ENCODE data around the gene CAMKMT. TPM values are rescaled to one million over a fixed set of nuclear protein-coding genes. Genes with fewer than 3 reads are reported as not detected.
A peak's percentile ranks its signal among the peaks of the same experiment; 100 is the strongest.

CAMKMT gene
- total RNA-seq, 4 donors from 2014 or later = 2.6 to 9.5 (median 5.2) TPM

- in situ Hi-C loops (cut with MboI; ENCODE audit: low sequenced_read_pairs in 4 of 4) = no loop called here
Observed at GRCh38 chr2:44335806-44336538, 25.8 kb upstream of the CAMKMT start.

GRCh38 chr2:44342854-44343253, 18.9 kb upstream of the CAMKMT start:
- H3K27ac ChIP-seq = no peak overlapping the region
- in situ Hi-C loops (cut with MboI; ENCODE audit: low sequenced_read_pairs in 4 of 4) = no loop called here
- H3K4me3 ChIP-seq = no peak overlapping the region
- ATAC-seq (peak in 1 of 2 donors; percentile 44), DNase-seq (no peak)
- no peaks in the 10 kb centered on the region for H3K27me3 ChIP-seq
- intact Hi-C loops (cut with DNase I; ENCODE audit: low total_unique reads) = loop anchor here (5.0 kb wide), 1 partner anchor 301 kb away; no protein-coding TSS in a partner anchor
- peaks cover 4 to 7% of the 10 kb centered on the region in 2 donors for H3K4me1 ChIP-seq
- no peaks in the 10 kb centered on the region for H3K9me3 ChIP-seq
- peaks cover 0 to 58% of the 10 kb centered on the region in 2 donors for H3K36me3 ChIP-seq
- TF ChIP-seq CTCF (IDR thresholded peaks at IDR 0.05 in 4 of 5, conservative IDR thresholded peaks at IDR 0.05 in 1 of 5) (peak in 3 of 5 experiments; percentile 20 to 29 (median 27)), POLR2A (IDR thresholded peaks at IDR 0.05) (no peak)

More at GRCh38 chr2:44335806-44336538, 25.8 kb upstream of the CAMKMT start:
- Histone ChIP-seq H3K4me3 (no peak overlapping the region), H3K36me3 (peaks cover 3 to 73% of the 10 kb centered on the region in 2 donors), H3K27me3 (no peaks in the 10 kb centered on the region), H3K27ac (no peak overlapping the region), H3K9me3 (no peaks in the 10 kb centered on the region), H3K4me1 (peaks cover 0 to 11% of the 10 kb centered on the region in 2 donors)
- no peak for ATAC-seq
- no peak for DNase-seq
- TF ChIP-seq POLR2A (IDR thresholded peaks at IDR 0.05) (no peak), CTCF (IDR thresholded peaks at IDR 0.05 in 4 of 5, conservative IDR thresholded peaks at IDR 0.05 in 1 of 5) (no peak)
- intact Hi-C loops (cut with DNase I; ENCODE audit: low total_unique reads) = no loop called here

GRCh38 chr2:44347526-44347925, 14.2 kb upstream of the CAMKMT start:
- peaks cover 41% of the 10 kb centered on the region in 2 donors for H3K4me1 ChIP-seq
- H3K9me3 ChIP-seq = no peaks in the 10 kb centered on the region
- ATAC-seq (no peak), DNase-seq (no peak)
- intact Hi-C loops (cut with DNase I; ENCODE audit: low total_unique reads) (no loop called here), in situ Hi-C loops (cut with MboI; ENCODE audit: low sequenced_read_pairs in 4 of 4) (no loop called here)
- no peak overlapping the region for H3K4me3 ChIP-seq
- H3K36me3 ChIP-seq = peaks cover 0 to 12% of the 10 kb centered on the region in 2 donors
- no peak overlapping the region for H3K27ac ChIP-seq
- H3K27me3 ChIP-seq = no peaks in the 10 kb centered on the region
- TF ChIP-seq CTCF (IDR thresholded peaks at IDR 0.05 in 4 of 5, conservative IDR thresholded peaks at IDR 0.05 in 1 of 5) (no peak), POLR2A (IDR thresholded peaks at IDR 0.05) (no peak)

GRCh38 chr2:44348400-44348799, 13.3 kb upstream of the CAMKMT start:
- no peak overlapping the region for H3K4me3 ChIP-seq
- peaks cover 0 to 12% of the 10 kb centered on the region in 2 donors for H3K36me3 ChIP-seq
- in situ Hi-C loops (cut with MboI; ENCODE audit: low sequenced_read_pairs in 4 of 4) (no loop called here), intact Hi-C loops (cut with DNase I; ENCODE audit: low total_unique reads) (no loop called here)
- ATAC-seq (no peak), DNase-seq (no peak)
- H3K9me3 ChIP-seq = no peaks in the 10 kb centered on the region
- TF ChIP-seq CTCF (IDR thresholded peaks at IDR 0.05 in 4 of 5, conservative IDR thresholded peaks at IDR 0.05 in 1 of 5) = no peak
- no peak for TF ChIP-seq POLR2A (IDR thresholded peaks at IDR 0.05)
- peaks cover 41 to 45% of the 10 kb centered on the region in 2 donors for H3K4me1 ChIP-seq
- peak overlapping the region in 1 of 4 donors; percentile 13 for H3K27ac ChIP-seq
- no peaks in the 10 kb centered on the region for H3K27me3 ChIP-seq

Data from gastrocnemius medialis (tissue), 4 donors.